H1 (cell line): ENCODE results near the gene JAG1. TPM values are rescaled to one million over a fixed set of nuclear protein-coding genes. Genes with fewer than 3 reads are reported as not detected.

Experiments used
- CTCF ChIA-PET: fragments of 300-600 bp; sonication (Branson Sonifier 250); formaldehyde crosslinking; loops from one replicate; lab custom pipeline; 2021; ENCODE audit not compliant: partially characterized antibody; lab: Charles Lee
- POLR2A ChIA-PET: fragments of 300-600 bp; sonication (Branson Sonifier 250); formaldehyde crosslinking; loops from one replicate; lab custom pipeline; 2021; ENCODE audit warnings: inconsistent platforms; ENCODE audit not compliant: partially characterized antibody; lab: Charles Lee
- DNase-seq, 2 experiments: peaks; one replicate each; pipeline versions ENCODE4 v3.0.0 to v3.0.0-alpha.2; 2010 to 2022; ENCODE audit warnings: low spot score in 2 of 2, low read depth in 1 of 2, mixed read lengths in 1 of 2
- FAIRE-seq: peaks from 2 replicates; lab custom pipeline; 2011; peaks lifted over from hg19 to GRCh38; lab: Jason Lieb, UNC
- H2AFZ ChIP-seq: 2 replicates; pipeline ENCODE4 v1.8.1; 2012; ENCODE audit warnings: low read length, inconsistent platforms
- H2AK5ac ChIP-seq: 2 replicates; pipeline ENCODE4 v1.6.1; 2013; ENCODE audit warnings: low read depth, low read length
- H2BK120ac ChIP-seq: replicated peaks from 2 replicates; pipeline ENCODE3; 2013; ENCODE audit warnings: low read depth, low read length, inconsistent platforms
- H2BK12ac ChIP-seq: 2 replicates; pipeline ENCODE4 v1.6.1; 2013; ENCODE audit warnings: low read depth, low read length
- H2BK15ac ChIP-seq: 2 replicates; pipeline ENCODE4 v1.6.1; 2013; ENCODE audit warnings: low read length
- H2BK20ac ChIP-seq: 2 replicates; pipeline ENCODE4 v1.6.1; 2013; ENCODE audit warnings: low read length
- H2BK5ac ChIP-seq: 2 replicates; pipeline ENCODE4 v1.6.1; 2013; ENCODE audit warnings: low read depth, low read length
- H3K14ac ChIP-seq: 2 replicates; pipeline ENCODE4 v1.6.1; 2013; ENCODE audit warnings: inconsistent platforms; ENCODE audit not compliant: insufficient read length
- H3K18ac ChIP-seq: 2 replicates; pipeline ENCODE4 v1.6.1; 2013; ENCODE audit warnings: low read length; ENCODE audit errors: extremely low read depth
- H3K23ac ChIP-seq: 2 replicates; pipeline ENCODE4 v1.6.1; 2013; ENCODE audit warnings: inconsistent platforms; ENCODE audit not compliant: insufficient read length
- H3K23me2 ChIP-seq: 2 replicates; pipeline ENCODE4 v1.6.1; 2013; ENCODE audit warnings: low read depth, low read length
- H3K27ac ChIP-seq: 2 replicates; pipeline ENCODE4 v1.6.1; 2011; ENCODE audit warnings: low read depth, low read length, inconsistent platforms
- H3K27me3 ChIP-seq, 4 experiments: replicated peaks in 1 of 4; 1 replicate in 1 of 4; 2 replicates in 3 of 4; pipeline versions ENCODE4 v1.6.1 to v1.8.1; 2011 to 2013; ENCODE audit warnings: low read length in 3 of 4, mild to moderate bottlenecking in 3 of 4, inconsistent platforms in 2 of 4, mixed read lengths in 2 of 4, moderate library complexity in 1 of 4; ENCODE audit not compliant: control insufficient read depth in 3 of 4, insufficient read depth in 3 of 4; ENCODE audit errors: extremely low read depth in 1 of 4
- H3K36me3 ChIP-seq, 4 experiments: 2 replicates each; pipeline versions ENCODE4 v1.6.1 to v1.8.1; 2011 to 2013; ENCODE audit warnings: mild to moderate bottlenecking in 4 of 4, low read length in 3 of 4, moderate library complexity in 2 of 4, control low read depth in 1 of 4, inconsistent platforms in 1 of 4; ENCODE audit not compliant: insufficient read depth in 4 of 4, control insufficient read depth in 2 of 4
- H3K4ac ChIP-seq: replicated peaks from 2 replicates; pipeline ENCODE3; 2013; ENCODE audit warnings: low read length, low read depth, mixed read lengths, inconsistent platforms; ENCODE audit not compliant: insufficient read length
- H3K4me1 ChIP-seq, 4 experiments: replicated peaks in 1 of 4; 1 replicate in 1 of 4; 2 replicates in 3 of 4; pipeline versions ENCODE4 v1.6.1 to v1.8.1; 2011 to 2013; ENCODE audit warnings: low read length in 3 of 4, inconsistent platforms in 2 of 4, mixed read lengths in 1 of 4; ENCODE audit not compliant: insufficient read depth in 4 of 4, control insufficient read depth in 3 of 4
- H3K4me2 ChIP-seq, 2 experiments: 2 replicates each; pipeline versions ENCODE4 v1.6.1 to v1.8.1; 2011 to 2013; ENCODE audit warnings: low read depth in 2 of 2, low read length in 2 of 2, control low read depth in 1 of 2, inconsistent platforms in 1 of 2, mild to moderate bottlenecking in 1 of 2; ENCODE audit not compliant: insufficient read depth in 1 of 2
- H3K4me3 ChIP-seq, 4 experiments: fragments of 200-600, 300-600 bp in 1 of 4; sonication (generic), shearing (Covaris generic), sonication (Bioruptor Twin) in 1 of 4; 2 replicates each; pipeline versions ENCODE4 v1.5.1 to v1.8.1; 2011 to 2016; ENCODE audit warnings: low read length in 4 of 4, low read depth in 3 of 4, control low read depth in 2 of 4, inconsistent platforms in 2 of 4, mild to moderate bottlenecking in 2 of 4, mixed read lengths in 1 of 4, moderate library complexity in 1 of 4; ENCODE audit not compliant: insufficient read depth in 2 of 4; ENCODE audit errors: extremely low read depth in 1 of 4
- H3K56ac ChIP-seq: replicated peaks from 2 replicates; pipeline ENCODE3; 2013; ENCODE audit warnings: low read depth, mild to moderate bottlenecking, mixed read lengths, low read length, inconsistent platforms; ENCODE audit not compliant: insufficient read length
- H3K79me1 ChIP-seq: 2 replicates; pipeline ENCODE4 v1.6.1; 2013; ENCODE audit warnings: low read depth, low read length, control low read depth
- H3K79me2 ChIP-seq, 2 experiments: 2 replicates each; pipeline versions ENCODE4 v1.6.1 to v1.8.1; 2012 to 2013; ENCODE audit warnings: low read length in 2 of 2, mild to moderate bottlenecking in 2 of 2, inconsistent platforms in 1 of 2; ENCODE audit not compliant: insufficient read depth in 2 of 2, control insufficient read depth in 1 of 2
- H3K9ac ChIP-seq, 4 experiments: replicated peaks in 1 of 4; 1 replicate in 1 of 4; 2 replicates in 3 of 4; pipeline versions ENCODE4 v1.6.1 to v1.8.1; 2011 to 2013; ENCODE audit warnings: low read depth in 3 of 4, low read length in 3 of 4, control low read depth in 2 of 4, mild to moderate bottlenecking in 2 of 4, moderate library complexity in 2 of 4, inconsistent platforms in 1 of 4; ENCODE audit errors: extremely low read depth in 1 of 4
- H3K9me3 ChIP-seq, 2 experiments: 2 replicates each; pipeline versions ENCODE4 v1.6.1 to v1.8.1; 2012 to 2013; ENCODE audit warnings: mild to moderate bottlenecking in 2 of 2, moderate library complexity in 2 of 2, control low read depth in 1 of 2, inconsistent platforms in 1 of 2, low read depth in 1 of 2, low read length in 1 of 2, mixed read lengths in 1 of 2; ENCODE audit not compliant: insufficient read depth in 2 of 2
- H4K20me1 ChIP-seq, 2 experiments: replicated peaks in 1 of 2; 2 replicates each; pipeline versions ENCODE3 to v1.8.1; 2011 to 2013; ENCODE audit warnings: inconsistent platforms in 2 of 2, low read length in 2 of 2, mild to moderate bottlenecking in 1 of 2; ENCODE audit not compliant: insufficient read depth in 2 of 2, control insufficient read depth in 1 of 2
- H4K5ac ChIP-seq: 2 replicates; pipeline ENCODE4 v1.6.1; 2013; ENCODE audit warnings: low read length, low read depth, mixed read lengths, inconsistent platforms; ENCODE audit not compliant: insufficient read length
- H4K8ac ChIP-seq: 2 replicates; pipeline ENCODE4 v1.8.0; 2013; ENCODE audit warnings: mild to moderate bottlenecking, moderate library complexity, low read length, inconsistent platforms; ENCODE audit not compliant: insufficient read depth; ENCODE audit errors: extremely low read depth
- H4K91ac ChIP-seq: replicated peaks from 2 replicates; pipeline ENCODE3; 2013; ENCODE audit warnings: low read length, mixed read lengths, inconsistent platforms; ENCODE audit not compliant: insufficient read length
- EP300 ChIP-seq, 2 experiments: IDR thresholded peaks; 1 replicate in 1 of 2; 2 replicates in 1 of 2; pipeline ENCODE4 v1.6.1; 2011 to 2012; ENCODE audit warnings: low read depth in 2 of 2, low read length in 2 of 2, mild to moderate bottlenecking in 2 of 2, borderline replicate concordance in 1 of 2, inconsistent platforms in 1 of 2, moderate library complexity in 1 of 2
- JUND ChIP-seq: IDR thresholded peaks from 2 replicates; pipeline ENCODE4 v1.6.1; 2011; ENCODE audit warnings: mild to moderate bottlenecking, improper control_type of control experiment, low read length
- WGBS, 2 experiments: shearing (Covaris generic) in 1 of 2; methylation state at CpG; one replicate each; pipeline versions ENCODE4 v1.1.6 to v1.1.7; 2013 to 2015; ENCODE audit warnings: low lambda C conversion rate in 2 of 2, mixed read lengths in 2 of 2, inconsistent platforms in 1 of 2, low coverage in 1 of 2, missing lambda C conversion rate in 1 of 2; ENCODE audit not compliant: insufficient replicate concordance in 2 of 2, insufficient coverage in 1 of 2, insufficient read length in 1 of 2; ENCODE audit errors: extremely low coverage in 1 of 2, missing lambda C conversion rate in 1 of 2; 5-methylcytosine and 5-hydroxymethylcytosine counted together
- polyA plus RNA-seq, 7 experiments: library from polyadenylated mRNA; depleted of rRNA in 3 of 7; stranded (reverse) in 5 of 7; unstranded in 2 of 7; fragments of >200 nt in 5 of 7; fragments of 200-250 nt in 2 of 7; gene quantifications; 1 replicate in 5 of 7; 2 replicates in 1 of 7; 4 replicates in 1 of 7; pipeline versions ENCODE4 v1.2.1 to v1.2.3, GENCODE V29; 2011 to 2013; ENCODE audit warnings: missing spikeins in 2 of 7, mixed read lengths in 2 of 7
- total RNA-seq: library from RNA; stranded (reverse); fragmentation: NEBNext Ultra II Directional; extraction: Animal tissue kit (Norgen Biotek cat#: 25700); gene quantifications from 2 replicates; pipeline ENCODE4 v1.2.1, GENCODE V29; 2021

Gene JAG1
- total and polyA plus RNA-seq, 2 of the 8 experiments (the other 6 are each of a cell fraction or from before 2014, with no cell fraction given) = 13.5 to 27.3 TPM

GRCh38 chr20:10619427-10619826 lies 54.4 kb downstream of the JAG1 start:
- CTCF ChIA-PET = interaction anchor here (1.4 to 2.9 kb wide), 3 partner anchors 12 to 21 kb away, joined by 4 to 8 read pairs (median 4); no protein-coding TSS in a partner anchor

More at GRCh38 chr20:10619427-10619826, 54.4 kb downstream of the JAG1 start:
- no peak overlapping the region for H3K9ac ChIP-seq
- H2BK20ac ChIP-seq = no peak overlapping the region
- peak overlapping the region; percentile 48 to 52 for H3K4me2 ChIP-seq
- no peak overlapping the region for H2BK120ac ChIP-seq
- no peaks in the 10 kb centered on the region; a peak in 1 of 8 replicates for H3K36me3 ChIP-seq
- H2BK15ac ChIP-seq = no peak overlapping the region
- no peak overlapping the region for H3K23ac ChIP-seq
- no peak overlapping the region for H3K27ac ChIP-seq
- H4K5ac ChIP-seq = no peak overlapping the region
- no peaks in the 10 kb centered on the region for H3K9me3 ChIP-seq
- H2BK5ac ChIP-seq = no peak overlapping the region
- H3K18ac ChIP-seq = no peak overlapping the region
- no peak overlapping the region for H4K8ac ChIP-seq
- H4K20me1 ChIP-seq = no peaks in the 10 kb centered on the region
- H3K79me2 ChIP-seq = no peaks in the 10 kb centered on the region; a peak in 1 of 4 replicates
- H3K79me1 ChIP-seq = no peaks in the 10 kb centered on the region; the same call in 1 of the 2 replicates
- DNase-seq (no peak), FAIRE-seq (peak; percentile 39)
- TF ChIP-seq JUND (peak; percentile 54; the same call in 1 of the 2 replicates), EP300 (IDR thresholded peaks at IDR 0.05; ENCODE audit: borderline replicate concordance in 1 of 2, low read depth in 2 of 2, low read length in 2 of 2) (no peak)
- no peak overlapping the region for H3K56ac ChIP-seq
- H4K91ac ChIP-seq = no peak overlapping the region
- no peaks in the 10 kb centered on the region; a peak in 1 of 7 replicates for H3K27me3 ChIP-seq
- H2AK5ac ChIP-seq = no peak overlapping the region
- no peaks in the 10 kb centered on the region for H3K23me2 ChIP-seq
- POLR2A ChIA-PET = no interaction called here
- H2AFZ ChIP-seq = no peak overlapping the region
- H3K14ac ChIP-seq = no peak overlapping the region
- 0 out of 8 replicates have a peak overlapping the region, but pooled peaks of 1 of the 4 experiments have one; percentile 30 for H3K4me3 ChIP-seq
- H2BK12ac ChIP-seq = no peak overlapping the region
- no peak overlapping the region for H3K4ac ChIP-seq
- 66% methylated on average over 3 of the region's 3 CpGs; no CpG with 5 or more reads in 1 of the 2 experiments for whole genome bisulfite sequencing, 2 experiments
- peaks cover 3 to 10% (median 9%) of the 10 kb centered on the region in 4 experiments; a peak in 6 of 7 replicates for H3K4me1 ChIP-seq
